Hypothalamus (tissue), 51 donors: Measurements from ENCODE around the gene ROBO1.
"Not testable (repeated sequence)": the region's sequence is repeated elsewhere in the genome, so short reads cannot be mapped to it uniquely, and the experiment has no call there.

Experiments
- DNase-seq, 51 donors: peaks; one replicate each; lab custom pipeline; 2025; lab: John Stamatoyannopoulos, UW

ROBO1 gene

DNA sequence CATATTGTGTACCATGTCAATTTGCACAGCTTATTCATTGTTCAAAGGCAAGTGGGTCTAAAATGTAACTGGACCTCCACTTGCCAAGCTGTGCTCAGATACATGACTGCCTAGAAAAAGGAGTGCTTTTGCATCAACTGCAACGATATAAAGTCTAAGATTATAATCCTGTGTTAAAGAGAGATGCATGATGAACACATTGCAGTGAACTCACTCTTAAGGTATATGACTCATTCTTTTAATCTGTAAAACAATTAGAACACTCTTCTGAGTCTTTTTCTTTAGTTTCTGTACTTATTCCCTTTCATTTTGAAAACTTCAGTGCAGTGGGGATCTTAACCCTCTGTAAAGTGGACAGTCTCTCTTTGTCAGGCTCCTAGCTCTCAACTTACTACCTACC, 982.8 kb downstream of the ROBO1 start:
- DNase-seq: peak in 1 of 51 donors; percentile 4

DNA sequence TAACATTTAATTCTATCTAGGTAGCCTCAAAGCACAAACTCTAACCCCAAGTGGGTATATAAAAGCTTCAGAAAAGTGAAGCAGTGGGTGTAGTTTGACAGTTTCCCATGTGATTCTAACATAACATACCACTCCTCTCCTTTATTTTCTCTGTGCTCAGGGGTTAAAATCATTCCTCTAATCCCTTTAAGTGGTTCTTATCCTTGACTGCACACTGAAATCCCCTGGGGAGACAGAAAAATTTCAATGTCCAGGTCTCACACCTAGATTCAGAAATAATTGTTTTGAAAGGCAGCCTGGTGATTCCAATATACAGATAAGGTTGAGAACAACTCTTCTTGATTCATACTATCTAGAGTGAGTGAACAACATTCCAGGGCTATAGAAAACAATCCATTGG, 986.4 kb downstream of the ROBO1 start:
- DNase-seq: no peak

DNA sequence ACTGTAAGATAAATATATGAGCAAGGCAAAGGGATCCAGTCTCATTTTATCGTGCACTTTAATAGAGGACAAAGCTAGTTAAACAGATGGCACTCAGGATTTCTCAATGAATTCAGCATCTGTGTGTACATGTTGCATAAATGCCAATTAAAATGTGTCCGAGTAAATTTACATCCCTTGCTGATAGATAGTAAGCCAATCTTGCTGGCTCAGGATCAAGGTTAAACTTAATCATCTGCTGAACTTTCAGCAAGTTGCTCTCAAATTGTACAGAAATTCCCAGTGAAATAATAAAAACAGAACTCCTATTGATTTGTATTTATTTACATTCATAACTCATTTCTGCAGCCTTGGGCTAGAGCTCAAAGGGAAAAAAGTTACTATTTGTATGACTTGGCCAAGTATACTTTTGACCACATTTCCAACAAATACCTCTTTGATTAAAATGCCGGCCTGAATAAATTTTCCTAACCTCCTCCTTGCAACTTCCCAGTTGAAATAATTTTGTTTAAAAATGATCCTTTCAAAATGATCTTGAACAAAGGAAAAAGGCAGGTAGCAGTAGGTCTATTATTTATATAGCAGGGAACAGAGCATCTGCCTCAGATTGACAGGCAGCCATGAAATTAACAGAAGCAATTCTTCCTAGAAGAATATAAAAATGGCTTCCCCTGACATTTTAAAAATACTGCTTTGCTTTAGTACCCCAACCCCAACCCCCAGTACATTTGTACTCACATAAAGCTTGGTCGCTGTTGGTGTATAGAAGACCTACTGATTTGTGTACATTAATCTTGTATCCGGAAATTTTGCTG, 1001.9 kb downstream of the ROBO1 start:
- DNase-seq: no peak

GRCh38 chr3:78764634-78765033, 1003.2 kb downstream of the ROBO1 start:
- DNase-seq: no peak

- DNase-seq: no peak
Measured at GRCh38 chr3:78762121-78762520, 1005.7 kb downstream of the ROBO1 start.

DNA sequence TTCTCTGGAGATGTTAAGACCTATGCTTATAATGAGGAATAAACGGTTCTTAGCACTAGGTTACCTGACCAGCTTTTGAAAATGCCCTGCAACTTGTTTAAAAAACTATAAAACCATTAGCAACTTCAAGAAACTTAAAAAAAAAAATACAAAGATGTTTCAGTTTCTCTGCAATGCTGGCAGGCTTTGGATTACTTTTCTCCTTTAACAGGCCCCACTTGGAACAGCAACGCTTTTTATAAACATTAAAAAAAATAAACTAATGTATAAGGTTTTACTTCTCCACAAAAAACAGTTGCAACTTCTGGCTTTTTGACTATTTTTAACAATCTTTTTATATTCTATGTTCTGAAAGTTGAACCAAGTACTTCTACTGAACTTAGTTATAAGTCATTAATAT, 1006.7 kb downstream of the ROBO1 start:
- DNase-seq: no peak

GRCh38 chr3:78757731-78758130, 1010.1 kb downstream of the ROBO1 start:
- peak in 1 of 51 donors; percentile 41 for DNase-seq

DNA sequence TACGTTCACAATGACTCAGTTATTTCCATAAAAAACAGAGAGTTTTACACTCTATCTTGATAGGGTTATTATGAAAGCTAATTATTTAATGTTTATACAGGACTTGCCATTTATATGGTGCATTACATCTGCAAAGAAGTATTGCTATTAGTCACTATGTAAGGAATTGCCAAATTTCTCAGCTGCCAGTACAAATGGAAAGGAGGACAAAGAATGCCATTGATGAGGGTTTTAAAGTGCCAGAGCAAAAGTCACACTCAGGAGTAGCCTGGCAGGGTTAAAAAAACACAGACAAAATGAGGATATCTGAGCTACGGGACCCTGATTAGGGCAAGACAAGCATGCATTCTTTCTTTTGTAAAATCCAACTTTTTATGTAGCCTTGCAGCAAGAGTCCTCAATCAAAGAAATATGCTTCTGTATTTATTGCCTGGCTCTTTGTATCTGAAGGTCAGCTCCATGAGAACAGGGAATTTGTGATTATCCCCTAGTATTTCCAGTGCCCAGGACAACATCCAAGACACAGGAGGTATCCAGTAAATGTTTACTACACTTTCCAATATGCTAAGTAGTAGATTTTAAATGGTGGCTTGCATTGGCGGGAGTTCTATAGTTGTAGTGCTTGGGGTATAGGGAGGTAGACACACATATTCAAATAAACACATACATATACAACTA, 1013.6 kb downstream of the ROBO1 start:
- peak in 5 of 51 donors; percentile 5 to 72 (median 34) for DNase-seq

DNA sequence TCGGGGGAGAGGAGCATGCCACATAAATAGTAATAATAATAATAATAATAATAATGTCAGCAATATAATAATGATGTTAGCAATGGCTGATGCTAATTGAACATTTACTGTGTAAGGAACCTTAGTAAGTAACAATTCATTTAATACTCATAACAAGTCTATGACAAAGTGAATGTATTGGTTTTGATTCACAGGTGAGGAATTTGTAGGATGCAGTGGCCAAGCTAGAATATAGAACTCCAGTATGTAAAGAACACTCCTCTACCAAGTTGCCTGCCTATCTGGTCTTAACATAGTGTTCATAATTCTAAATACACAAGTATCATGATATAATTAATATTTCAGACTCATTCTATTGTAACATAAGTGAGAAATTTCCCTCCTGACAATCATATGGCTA, 1016.5 kb downstream of the ROBO1 start:
- DNase-seq: no peak

GRCh38 chr3:78750291-78750690, 1017.5 kb downstream of the ROBO1 start:
- not testable (repeated sequence) for DNase-seq

GRCh38 chr3:78749056-78749455, 1018.7 kb downstream of the ROBO1 start:
- no peak for DNase-seq

DNA sequence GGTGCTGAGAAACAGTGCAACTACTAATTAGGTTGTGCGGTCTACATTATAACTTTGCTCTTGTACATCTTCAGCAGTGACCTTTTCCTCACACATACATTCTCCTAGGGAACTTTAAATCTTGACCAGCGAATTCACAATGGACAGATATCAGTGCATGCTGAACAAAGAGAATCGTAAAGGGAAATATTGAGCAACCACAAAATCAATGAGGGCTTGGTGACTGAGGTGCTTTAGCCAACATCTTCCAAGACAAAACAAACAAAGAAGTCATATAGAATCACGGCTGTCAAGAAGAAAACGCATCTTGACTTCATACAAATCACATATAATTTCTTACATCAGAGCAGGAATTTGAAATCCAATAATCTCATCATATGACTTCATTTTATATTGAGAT, 1022.0 kb downstream of the ROBO1 start:
- DNase-seq: no peak

GRCh38 chr3:78742491-78742890, 1025.3 kb downstream of the ROBO1 start:
- no peak for DNase-seq

DNA sequence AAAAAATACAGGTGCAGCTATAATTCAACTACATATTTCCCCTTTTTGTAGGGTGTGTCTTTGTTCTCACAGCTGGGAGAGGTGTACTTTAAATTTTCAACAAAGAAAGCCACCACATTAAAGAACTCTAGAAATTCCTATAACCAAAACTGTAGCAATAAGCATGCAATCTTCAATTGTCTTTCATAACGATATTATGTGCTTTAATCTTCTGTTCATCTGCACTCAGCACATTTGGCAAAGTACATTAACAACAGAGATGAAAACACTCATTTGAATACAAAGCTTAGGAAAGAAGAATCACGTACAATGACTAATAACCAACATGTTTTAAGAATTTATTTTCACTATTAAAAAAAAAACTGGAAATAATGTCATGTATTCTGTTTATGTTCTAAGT, 1025.8 kb downstream of the ROBO1 start:
- DNase-seq: no peak

DNA sequence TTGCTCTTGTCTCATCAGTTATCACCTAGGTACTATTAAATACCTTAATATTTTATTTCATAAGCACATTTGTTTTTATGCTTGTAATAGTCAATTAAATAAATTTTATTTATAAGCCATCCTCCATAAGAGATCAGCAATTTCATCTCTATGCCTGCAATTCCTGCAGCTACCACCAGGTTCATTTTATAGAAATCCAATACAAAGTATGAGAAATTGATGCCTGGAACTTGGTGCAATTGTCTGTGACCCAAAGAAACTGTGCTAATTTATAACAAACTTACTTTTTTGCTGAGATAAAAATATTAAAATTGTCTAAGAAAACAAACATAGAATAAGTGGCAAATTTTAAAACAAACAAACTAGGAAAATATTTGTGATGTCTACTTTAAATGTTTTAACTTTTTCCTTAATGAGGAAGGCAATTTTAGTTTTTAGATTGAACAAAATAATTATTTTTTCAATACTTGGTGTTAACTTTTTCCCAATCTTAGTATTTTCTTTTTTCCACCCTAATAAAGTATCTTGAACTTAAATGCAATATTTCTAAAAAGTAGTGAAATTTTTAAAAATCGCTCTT, 1026.6 kb downstream of the ROBO1 start:
- DNase-seq: no peak

GRCh38 chr3:78738833-78739232, 1029.0 kb downstream of the ROBO1 start:
- DNase-seq: no peak

DNA sequence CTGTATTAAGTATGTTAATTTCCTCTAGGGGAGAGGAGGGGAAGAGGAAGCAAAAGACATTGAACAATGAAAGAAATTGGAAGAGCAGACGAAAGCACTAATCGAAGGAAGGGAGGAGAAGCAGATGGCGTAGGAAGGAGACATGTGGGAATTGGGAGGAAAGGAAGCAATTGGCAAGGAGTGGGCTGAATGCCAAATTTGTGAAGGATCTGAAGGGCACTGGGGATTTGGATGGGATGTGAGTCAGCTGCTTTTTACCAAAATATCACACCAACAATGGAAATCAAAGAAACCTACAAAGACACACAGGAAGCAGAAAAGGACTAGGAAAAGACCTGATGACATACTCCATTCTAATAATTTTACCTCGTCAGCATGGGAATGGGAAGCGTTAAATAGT, 1029.8 kb downstream of the ROBO1 start:
- DNase-seq: no peak

DNA sequence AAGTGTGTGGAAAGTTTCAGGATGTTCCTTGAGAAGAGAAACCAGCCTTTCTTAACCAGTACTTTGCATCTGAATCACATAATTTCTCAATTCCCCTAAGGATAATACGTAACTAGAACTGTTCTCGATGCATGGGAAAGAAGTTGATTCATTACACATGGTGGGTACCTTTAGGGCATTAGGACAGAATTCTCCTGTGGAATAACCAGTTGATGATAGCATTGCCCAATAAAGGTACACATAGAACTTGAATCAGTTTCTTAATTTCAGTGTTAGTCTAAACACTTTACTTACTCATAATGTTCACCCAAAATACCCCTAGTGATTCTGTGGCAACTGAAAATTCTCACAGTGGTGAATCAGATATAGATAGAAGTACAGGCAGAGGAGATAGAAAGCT, 1030.9 kb downstream of the ROBO1 start:
- DNase-seq: no peak

DNA sequence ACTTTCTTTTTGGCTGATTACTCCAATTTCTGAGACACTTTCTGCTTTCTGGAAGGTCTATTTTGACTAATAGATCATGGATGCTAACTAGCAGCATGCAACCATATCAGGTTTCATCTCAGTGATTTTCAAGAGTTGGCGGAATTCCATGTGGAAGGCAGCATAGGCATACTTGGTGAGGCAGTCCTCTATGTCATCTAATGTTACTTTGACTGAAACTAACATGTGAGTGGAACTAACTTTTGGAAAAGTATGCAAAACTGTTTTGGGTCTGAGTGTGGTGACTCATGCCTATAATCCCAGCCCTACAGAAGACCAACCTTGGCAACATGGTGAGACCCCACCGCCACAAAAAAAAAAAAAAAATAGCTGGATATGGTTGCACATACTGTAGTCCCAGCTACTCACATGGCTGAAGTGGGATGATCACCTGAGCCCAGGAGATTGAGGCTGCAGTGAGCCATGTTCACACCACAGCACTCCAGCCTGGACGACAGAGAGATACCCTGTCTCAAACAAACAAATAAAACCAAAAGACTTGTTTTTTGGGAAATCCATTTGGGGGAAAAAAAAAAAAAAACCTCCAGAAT, 1033.7 kb downstream of the ROBO1 start:
- DNase-seq: no peak

- DNase-seq: no peak
Measured at GRCh38 chr3:78732893-78733292, 1034.9 kb downstream of the ROBO1 start.

- DNase-seq: no peak
Measured at GRCh38 chr3:78732471-78732870, 1035.3 kb downstream of the ROBO1 start.

GRCh38 chr3:78729946-78730345, 1037.9 kb downstream of the ROBO1 start:
- no peak for DNase-seq
